K562 (cell line): Measurements from ENCODE around the gene PLCB4. TPM values are rescaled to one million over a fixed set of nuclear protein-coding genes. Genes with fewer than 3 reads are reported as not detected.

Experiments
- CHD7 ChIP-seq: fragments of 200-600 bp; sonication (generic); IDR thresholded peaks from one replicate; pipeline ENCODE4 v1.6.1; 2012; ENCODE audit warnings: mild to moderate bottlenecking, low read depth, low read length, inconsistent platforms
- KLF16 ChIP-seq: IDR thresholded peaks from 2 replicates; pipeline ENCODE4 v1.6.1; 2016; ENCODE audit warnings: antibody characterized with exemption
- NKRF ChIP-seq: fragments of 450-650 bp; IDR thresholded peaks from 2 replicates; pipeline ENCODE4 v1.6.1; 2016; ENCODE audit warnings: borderline replicate concordance
- SETDB1 ChIP-seq: IDR thresholded peaks from one replicate; pipeline ENCODE4 v1.6.1; 2012; ENCODE audit warnings: low read length, control low read depth, inconsistent platforms
- YBX1 ChIP-seq: fragments of 450-650 bp; IDR thresholded peaks from 2 replicates; pipeline ENCODE4 v1.7.1; 2016; ENCODE audit warnings: mild to moderate bottlenecking
- ZNF407 ChIP-seq: fragments of 450-650 bp; IDR thresholded peaks from 2 replicates; pipeline ENCODE4 v1.6.1; 2016; ENCODE audit warnings: low read depth
- polyA plus RNA-seq, 8 experiments: library from polyadenylated mRNA; depleted of rRNA in 4 of 8; stranded (reverse) in 5 of 8; unstranded in 3 of 8; fragments of >200 nt; fragmentation: Nextera tagmentation in 2 of 8; fragmentation: Illumina TruSeq in 1 of 8; extraction: Ambion mirVana in 2 of 8; extraction: Trizol in 1 of 8; gene quantifications; 2 replicates each; pipeline versions ENCODE4 v1.2.1 to v1.2.3, GENCODE V29; 2011 to 2014; ENCODE audit warnings: inconsistent platforms in 1 of 8, missing spikeins in 1 of 8
- total RNA-seq, 7 experiments: library from RNA; depleted of rRNA in 6 of 7; stranded (reverse); fragments of >200 nt in 6 of 7; fragmentation: Illumina TruSeq in 2 of 7; extraction: Trizol in 2 of 7; gene quantifications; 2 replicates each; pipeline versions ENCODE4 v1.2.1 to v1.2.3, GENCODE V29; 2011 to 2021; ENCODE audit warnings: low replicate concordance in 1 of 7

Gene PLCB4
- total and polyA plus RNA-seq, 9 of the 15 experiments (the other 6 are each of a cell fraction or from before 2014, with no cell fraction given), result 0.20 to 2.9 (median 0.52) TPM

- TF ChIP-seq ZNF407 (no peak), KLF16 (no peak), CHD7 (no peak), YBX1 (no peak), SETDB1 (no peak), NKRF (no peak)
Observed at GRCh38 chr20:9200196-9200595, 131.3 kb downstream of the PLCB4 start (continued).
